PFSK-1 (cell line): Measurements from ENCODE around the gene GFOD2.

ENCODE experiments used
- FOXP2 ChIP-seq: optimal IDR thresholded peaks from 2 replicates; pipeline ENCODE3; 2011; ENCODE audit warnings: borderline replicate concordance, control low read depth, inconsistent platforms; ENCODE audit not compliant: insufficient read depth; ENCODE audit errors: extremely low read length, extremely low read depth
- POLR2AphosphoS5 ChIP-seq: IDR thresholded peaks from 2 replicates; pipeline ENCODE4 v1.6.1; 2012; ENCODE audit warnings: low read depth, mild to moderate bottlenecking, control low read depth, low read length, moderate library complexity
- SIN3A ChIP-seq: IDR thresholded peaks from 2 replicates; pipeline ENCODE4 v1.6.1; 2012; ENCODE audit warnings: mild to moderate bottlenecking, low read length, moderate library complexity, borderline replicate concordance; ENCODE audit not compliant: insufficient read depth
- TAF1 ChIP-seq: IDR thresholded peaks from 2 replicates; pipeline ENCODE4 v1.6.1; 2012; ENCODE audit warnings: low read length, control low read depth, borderline replicate concordance; ENCODE audit not compliant: insufficient read depth
- TF ChIP-seq, protein P1 (sequence below), 2 experiments: IDR thresholded peaks; 2 replicates each; pipeline versions ENCODE4 v1.6.1 to v1.8.0; 2011 to 2012; ENCODE audit warnings: low read depth in 2 of 2, low read length in 2 of 2, control low read depth in 1 of 2, inconsistent platforms in 1 of 2, mild to moderate bottlenecking in 1 of 2, moderate library complexity in 1 of 2; ENCODE audit not compliant: insufficient read depth in 1 of 2

GFOD2 gene

DNA sequence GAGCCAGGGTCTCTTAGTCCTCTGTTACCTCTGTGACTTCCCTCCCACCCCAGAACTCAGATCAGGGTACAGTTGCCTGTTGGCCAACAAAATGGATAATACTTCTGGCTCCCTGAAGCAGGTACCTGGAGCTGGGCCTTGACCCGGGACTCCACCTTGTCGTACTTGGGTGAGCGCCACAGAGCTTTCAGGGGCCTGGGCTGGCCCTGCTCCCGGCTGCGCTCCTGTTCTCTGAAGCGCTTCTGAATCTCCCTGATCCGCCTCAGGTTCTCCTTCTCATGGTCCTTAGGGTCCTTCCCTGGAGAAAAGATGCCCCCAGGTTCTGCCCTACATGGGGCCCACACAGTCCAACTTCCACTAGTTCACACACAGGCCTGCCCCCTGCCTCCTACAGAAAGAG, 54.2 kb downstream of the GFOD2 start:
- TF ChIP-seq FOXP2 (no peak), POLR2AphosphoS5 (no peak), SIN3A (no peak), TAF1 (no peak)
- TF ChIP-seq, protein P1, sequence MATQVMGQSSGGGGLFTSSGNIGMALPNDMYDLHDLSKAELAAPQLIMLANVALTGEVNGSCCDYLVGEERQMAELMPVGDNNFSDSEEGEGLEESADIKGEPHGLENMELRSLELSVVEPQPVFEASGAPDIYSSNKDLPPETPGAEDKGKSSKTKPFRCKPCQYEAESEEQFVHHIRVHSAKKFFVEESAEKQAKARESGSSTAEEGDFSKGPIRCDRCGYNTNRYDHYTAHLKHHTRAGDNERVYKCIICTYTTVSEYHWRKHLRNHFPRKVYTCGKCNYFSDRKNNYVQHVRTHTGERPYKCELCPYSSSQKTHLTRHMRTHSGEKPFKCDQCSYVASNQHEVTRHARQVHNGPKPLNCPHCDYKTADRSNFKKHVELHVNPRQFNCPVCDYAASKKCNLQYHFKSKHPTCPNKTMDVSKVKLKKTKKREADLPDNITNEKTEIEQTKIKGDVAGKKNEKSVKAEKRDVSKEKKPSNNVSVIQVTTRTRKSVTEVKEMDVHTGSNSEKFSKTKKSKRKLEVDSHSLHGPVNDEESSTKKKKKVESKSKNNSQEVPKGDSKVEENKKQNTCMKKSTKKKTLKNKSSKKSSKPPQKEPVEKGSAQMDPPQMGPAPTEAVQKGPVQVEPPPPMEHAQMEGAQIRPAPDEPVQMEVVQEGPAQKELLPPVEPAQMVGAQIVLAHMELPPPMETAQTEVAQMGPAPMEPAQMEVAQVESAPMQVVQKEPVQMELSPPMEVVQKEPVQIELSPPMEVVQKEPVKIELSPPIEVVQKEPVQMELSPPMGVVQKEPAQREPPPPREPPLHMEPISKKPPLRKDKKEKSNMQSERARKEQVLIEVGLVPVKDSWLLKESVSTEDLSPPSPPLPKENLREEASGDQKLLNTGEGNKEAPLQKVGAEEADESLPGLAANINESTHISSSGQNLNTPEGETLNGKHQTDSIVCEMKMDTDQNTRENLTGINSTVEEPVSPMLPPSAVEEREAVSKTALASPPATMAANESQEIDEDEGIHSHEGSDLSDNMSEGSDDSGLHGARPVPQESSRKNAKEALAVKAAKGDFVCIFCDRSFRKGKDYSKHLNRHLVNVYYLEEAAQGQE (IDR thresholded peaks at IDR 0.05; ENCODE audit: insufficient read depth in 1 of 2, low read depth in 2 of 2, low read length in 2 of 2): no peak

DNA sequence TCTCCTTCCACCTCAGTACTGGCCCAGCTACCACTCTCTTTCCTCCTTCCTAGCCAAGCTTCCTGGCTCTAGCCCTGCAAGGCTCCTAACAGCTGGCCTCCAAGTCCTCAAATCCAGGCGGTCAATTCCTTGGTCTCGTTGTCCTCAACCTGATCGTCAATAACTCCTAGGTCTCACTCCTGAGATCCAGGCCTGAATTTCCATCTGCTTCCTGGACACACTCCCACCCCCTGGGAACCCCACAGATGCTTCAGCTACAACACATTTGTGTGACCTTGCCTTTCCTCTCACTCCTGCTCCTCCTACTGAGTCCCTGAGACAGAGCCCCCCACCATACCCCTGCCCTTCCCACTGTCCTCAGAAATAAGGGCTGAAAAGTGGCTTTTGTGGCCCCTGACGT, 54.9 kb downstream of the GFOD2 start:
- TF ChIP-seq, protein P1 (IDR thresholded peaks at IDR 0.05; ENCODE audit: insufficient read depth in 1 of 2, low read depth in 2 of 2, low read length in 2 of 2): no peak
- TF ChIP-seq TAF1: no peak
- TF ChIP-seq POLR2AphosphoS5: no peak
- TF ChIP-seq FOXP2: no peak
- TF ChIP-seq SIN3A: no peak

GRCh38 chr16:67663877-67664222, 55.3 kb downstream of the GFOD2 start:
- no peak for TF ChIP-seq FOXP2
- TF ChIP-seq TAF1: no peak
- TF ChIP-seq, protein P1 (IDR thresholded peaks at IDR 0.05; ENCODE audit: insufficient read depth in 1 of 2, low read depth in 2 of 2, low read length in 2 of 2): no peak
- TF ChIP-seq SIN3A: no peak
- no peak for TF ChIP-seq POLR2AphosphoS5

- no peak for TF ChIP-seq POLR2AphosphoS5
- no peak for TF ChIP-seq FOXP2
- TF ChIP-seq, protein P1 (IDR thresholded peaks at IDR 0.05; ENCODE audit: insufficient read depth in 1 of 2, low read depth in 2 of 2, low read length in 2 of 2): no peak
- no peak for TF ChIP-seq TAF1
- TF ChIP-seq SIN3A: no peak
Observed at GRCh38 chr16:67663151-67663876, 55.8 kb downstream of the GFOD2 start.
